ENCODE measurements around the gene FZR1.

Gene FZR1

DNA sequence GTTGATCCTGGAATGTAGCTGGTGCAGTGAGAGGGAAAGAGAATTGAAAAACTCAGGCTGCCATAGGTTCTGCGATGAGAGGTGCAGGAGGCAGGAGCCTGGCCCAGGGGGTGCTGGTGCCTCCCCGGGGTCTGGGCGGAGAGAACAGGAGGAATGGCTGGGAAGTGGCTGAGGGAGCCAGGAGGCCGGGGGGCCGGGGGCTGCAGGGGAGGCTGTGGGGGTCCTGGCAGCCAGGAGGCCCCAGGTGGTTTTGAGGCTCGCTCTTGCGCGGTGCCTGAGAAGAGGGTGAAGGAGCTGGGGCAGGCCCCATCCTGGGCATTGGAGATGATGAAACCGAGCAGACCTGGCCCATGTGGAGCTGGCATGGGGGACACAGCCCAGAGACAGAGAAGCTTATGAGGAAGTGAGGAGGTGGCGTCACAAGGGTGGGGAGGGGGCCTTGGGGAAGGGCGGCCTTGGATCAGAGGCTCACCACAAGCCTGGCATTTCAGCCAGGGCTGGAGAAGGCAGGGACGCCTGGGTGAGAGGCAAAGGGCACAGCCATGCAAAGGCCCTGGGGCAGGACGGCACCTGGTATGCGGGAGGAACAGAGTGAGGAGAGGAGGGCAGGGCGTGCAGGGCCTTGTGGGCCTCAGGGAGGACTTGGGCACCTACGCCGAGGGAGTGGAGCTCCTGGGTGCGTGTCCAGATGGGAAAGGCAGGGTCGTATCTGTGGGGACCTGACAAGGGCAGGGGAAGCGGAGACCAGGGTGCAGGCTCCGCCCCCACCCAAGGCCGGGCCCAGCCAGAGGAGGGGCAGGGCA lies 31.5 kb downstream of the FZR1 start:
- Histone ChIP-seq H3K27ac (no peak overlapping the region), H2AFZ (ENCODE audit: low read depth) (no peak overlapping the region), H3K4me2 (no peak overlapping the region), H3K36me3 (ENCODE audit: insufficient read depth) (no peaks in the 10 kb centered on the region), H3K4me1 (ENCODE audit: low read depth, poor library complexity, severe bottlenecking) (no peaks in the 10 kb centered on the region), H3K4me3 (IDR thresholded peaks at IDR 0.05; ENCODE audit: insufficient read depth, low read depth, low read length) (no peak overlapping the region), H4K20me1 (ENCODE audit: insufficient read depth) (no peaks in the 10 kb centered on the region), H3K79me2 (ENCODE audit: insufficient read depth, low read depth) (no peaks in the 10 kb centered on the region), H3K9ac (no peak overlapping the region), H3K27me3 (ENCODE audit: insufficient read depth, low read depth) (no peaks in the 10 kb centered on the region)
- TF ChIP-seq, protein P1, sequence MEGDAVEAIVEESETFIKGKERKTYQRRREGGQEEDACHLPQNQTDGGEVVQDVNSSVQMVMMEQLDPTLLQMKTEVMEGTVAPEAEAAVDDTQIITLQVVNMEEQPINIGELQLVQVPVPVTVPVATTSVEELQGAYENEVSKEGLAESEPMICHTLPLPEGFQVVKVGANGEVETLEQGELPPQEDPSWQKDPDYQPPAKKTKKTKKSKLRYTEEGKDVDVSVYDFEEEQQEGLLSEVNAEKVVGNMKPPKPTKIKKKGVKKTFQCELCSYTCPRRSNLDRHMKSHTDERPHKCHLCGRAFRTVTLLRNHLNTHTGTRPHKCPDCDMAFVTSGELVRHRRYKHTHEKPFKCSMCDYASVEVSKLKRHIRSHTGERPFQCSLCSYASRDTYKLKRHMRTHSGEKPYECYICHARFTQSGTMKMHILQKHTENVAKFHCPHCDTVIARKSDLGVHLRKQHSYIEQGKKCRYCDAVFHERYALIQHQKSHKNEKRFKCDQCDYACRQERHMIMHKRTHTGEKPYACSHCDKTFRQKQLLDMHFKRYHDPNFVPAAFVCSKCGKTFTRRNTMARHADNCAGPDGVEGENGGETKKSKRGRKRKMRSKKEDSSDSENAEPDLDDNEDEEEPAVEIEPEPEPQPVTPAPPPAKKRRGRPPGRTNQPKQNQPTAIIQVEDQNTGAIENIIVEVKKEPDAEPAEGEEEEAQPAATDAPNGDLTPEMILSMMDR (conservative IDR thresholded peaks at IDR 0.05; ENCODE audit: low read depth, low read length): no peak

DNA sequence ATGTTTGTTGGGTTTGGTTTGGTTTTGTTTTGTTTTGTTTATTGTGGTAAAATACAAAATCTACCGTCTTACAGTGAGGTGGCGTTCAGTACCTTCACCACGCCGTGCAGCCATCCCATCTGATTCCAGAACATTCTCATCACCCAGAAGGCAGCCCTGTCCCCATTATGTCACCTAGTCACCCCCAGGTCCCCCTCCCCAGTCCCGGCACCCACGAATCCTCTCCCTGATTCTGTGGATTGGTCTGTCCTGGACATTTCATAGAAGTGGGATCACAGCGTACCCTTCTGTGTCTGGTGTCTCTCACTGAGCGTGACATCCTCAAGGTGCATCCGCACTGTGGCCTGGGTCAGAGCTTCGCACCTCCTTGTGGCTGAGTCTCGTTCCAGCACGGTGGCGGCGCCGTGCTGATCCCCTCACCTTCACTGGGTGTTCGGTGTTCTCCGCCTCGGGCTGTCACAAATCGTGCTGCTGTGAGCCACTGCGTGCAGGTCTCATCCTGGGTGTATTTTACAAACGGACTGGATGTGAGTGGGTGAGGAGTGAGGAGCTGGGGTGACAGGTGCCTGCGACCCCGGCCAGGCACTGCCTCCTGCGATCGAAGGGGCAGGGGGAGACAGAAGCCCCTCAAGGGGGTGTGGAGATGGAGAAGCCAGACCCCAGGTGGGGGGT lies 32.3 kb downstream of the FZR1 start:
- no peak overlapping the region for H2AFZ ChIP-seq (ENCODE audit: low read depth)
- no peak overlapping the region for H3K27ac ChIP-seq
- no peak overlapping the region for H3K4me3 ChIP-seq (IDR thresholded peaks at IDR 0.05; ENCODE audit: insufficient read depth, low read depth, low read length)
- no peaks in the 10 kb centered on the region for H3K27me3 ChIP-seq (ENCODE audit: insufficient read depth, low read depth)
- no peaks in the 10 kb centered on the region for H4K20me1 ChIP-seq (ENCODE audit: insufficient read depth)
- H3K9ac ChIP-seq: no peak overlapping the region
- no peaks in the 10 kb centered on the region for H3K36me3 ChIP-seq (ENCODE audit: insufficient read depth)
- H3K4me2 ChIP-seq: no peak overlapping the region
- no peaks in the 10 kb centered on the region for H3K4me1 ChIP-seq (ENCODE audit: low read depth, poor library complexity, severe bottlenecking)
- H3K79me2 ChIP-seq (ENCODE audit: insufficient read depth, low read depth): no peaks in the 10 kb centered on the region
- TF ChIP-seq, protein P1 (conservative IDR thresholded peaks at IDR 0.05; ENCODE audit: low read depth, low read length): no peak

DNA sequence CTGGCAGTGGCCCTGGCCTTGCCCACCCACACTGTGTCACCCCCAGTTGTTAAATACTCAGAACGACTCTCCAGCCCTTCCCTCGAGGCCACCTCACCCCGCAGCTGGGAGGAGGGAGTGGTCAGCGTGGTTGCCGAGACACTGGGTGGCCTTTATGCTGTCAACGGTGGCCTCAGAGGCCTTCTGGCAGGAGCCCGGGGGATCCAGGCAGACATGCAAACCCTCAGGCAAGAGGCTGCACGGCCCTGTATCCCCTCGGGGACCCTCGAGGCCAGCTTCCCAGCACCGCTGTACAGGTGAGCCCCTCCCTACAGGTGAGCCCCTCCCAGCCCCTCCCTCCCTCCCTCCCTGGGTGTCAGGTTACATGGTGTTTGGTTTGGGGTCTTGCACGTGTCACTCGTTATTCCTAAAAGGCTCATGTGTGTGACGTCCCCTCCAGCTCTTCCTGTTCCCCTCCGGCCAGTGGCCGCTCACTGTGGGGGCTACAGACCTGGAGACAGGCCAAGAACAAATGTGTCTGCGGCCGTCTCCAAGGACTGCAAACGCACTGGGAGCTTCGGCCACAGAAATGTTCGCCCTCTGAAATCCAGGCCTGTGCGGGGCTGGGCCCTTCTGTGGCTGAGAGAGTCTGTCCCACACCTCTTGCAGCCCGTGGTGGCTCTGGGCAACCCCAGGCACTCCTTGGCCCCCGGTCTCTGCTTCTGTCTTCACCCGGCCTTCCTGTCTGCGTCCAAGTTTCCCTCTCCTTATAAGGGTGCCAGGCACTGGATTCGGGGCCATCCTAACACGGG lies 33.0 kb downstream of the FZR1 start, which contains the start of gene TEKTIP1:
Gene TEKTIP1 (plus strand): TSS at position 210 of the 791 bp plus-strand sequence. CDS start 4 bp downstream, at position 214.
- Histone ChIP-seq H3K79me2 (ENCODE audit: insufficient read depth, low read depth) (no peaks in the 10 kb centered on the region), H4K20me1 (ENCODE audit: insufficient read depth) (no peaks in the 10 kb centered on the region), H3K36me3 (ENCODE audit: insufficient read depth) (no peaks in the 10 kb centered on the region), H2AFZ (ENCODE audit: low read depth) (no peak within 1 kb of the TSS), H3K4me3 (IDR thresholded peaks at IDR 0.05; ENCODE audit: insufficient read depth, low read depth, low read length) (no peak within 1 kb of the TSS), H3K27ac (no peak within 1 kb of the TSS), H3K9ac (no peak within 1 kb of the TSS), H3K27me3 (ENCODE audit: insufficient read depth, low read depth) (no peaks in the 10 kb centered on the region), H3K4me1 (ENCODE audit: low read depth, poor library complexity, severe bottlenecking) (no peaks in the 10 kb centered on the region), H3K4me2 (no peak within 1 kb of the TSS)
- TF ChIP-seq, protein P1 (conservative IDR thresholded peaks at IDR 0.05; ENCODE audit: low read depth, low read length): no peak

DNA sequence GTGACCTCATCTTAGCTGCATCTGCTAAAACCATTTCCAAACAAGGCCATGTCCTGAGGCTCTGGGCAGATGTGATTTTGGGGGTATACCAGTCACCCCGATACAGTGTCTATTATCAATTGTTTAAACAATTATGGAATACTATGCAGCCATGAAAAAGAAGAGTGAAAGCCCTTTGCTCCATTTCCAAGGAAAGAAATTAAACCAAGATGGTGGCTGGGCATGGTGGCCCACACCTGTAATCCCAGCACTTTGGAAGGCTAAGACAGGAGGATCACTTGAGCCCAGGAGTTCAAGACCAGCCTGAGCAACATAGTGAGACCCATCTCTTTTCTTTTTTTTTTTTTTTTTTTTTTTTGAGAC lies 33.6 kb downstream of the FZR1 start:
- no peaks in the 10 kb centered on the region for H4K20me1 ChIP-seq (ENCODE audit: insufficient read depth)
- H2AFZ ChIP-seq (ENCODE audit: low read depth): no peak overlapping the region
- no peak overlapping the region for H3K9ac ChIP-seq
- H3K4me2 ChIP-seq: no peak overlapping the region
- H3K36me3 ChIP-seq (ENCODE audit: insufficient read depth): no peaks in the 10 kb centered on the region
- TF ChIP-seq, protein P1 (conservative IDR thresholded peaks at IDR 0.05; ENCODE audit: low read depth, low read length): no peak
- no peaks in the 10 kb centered on the region for H3K4me1 ChIP-seq (ENCODE audit: low read depth, poor library complexity, severe bottlenecking)
- no peak overlapping the region for H3K4me3 ChIP-seq (IDR thresholded peaks at IDR 0.05; ENCODE audit: insufficient read depth, low read depth, low read length)
- H3K27ac ChIP-seq: no peak overlapping the region
- no peaks in the 10 kb centered on the region for H3K27me3 ChIP-seq (ENCODE audit: insufficient read depth, low read depth)
- H3K79me2 ChIP-seq (ENCODE audit: insufficient read depth, low read depth): no peaks in the 10 kb centered on the region

Data from KMS-11 (cell line).